Cardiac atrium fibroblast (primary cell): Measurements from ENCODE around the gene ZBTB7B. TPM values are rescaled to one million over a fixed set of nuclear protein-coding genes. Genes with fewer than 3 reads are reported as not detected.

Source experiments
- total RNA-seq: library from RNA; depleted of rRNA; stranded (reverse); fragments of >200 nt; gene quantifications from 2 replicates; pipeline ENCODE4 v1.2.3, GENCODE V29; 2015

ZBTB7B gene
- total RNA-seq = 13.9 and 16.8 TPM in 2 replicates

GRCh38 chr1:155002464-155003226 lies at the start of gene ZBTB7B:
ZBTB7B (plus strand) TSS chr1:155002802; CDS start chr1:155014661, 11,859 bp downstream.

GRCh38 chr1:154955718-154956543 lies 46.7 kb upstream of the ZBTB7B start, which contains the start of gene PBXIP1:
PBXIP1 (minus strand) TSS chr1:154956099; CDS start chr1:154953721, 2,378 bp downstream.

GRCh38 chr1:154961207-154962155 lies 41.1 kb upstream of the ZBTB7B start, which contains the start of gene PYGO2:
PYGO2 (minus strand) TSS chr1:154961782; CDS start chr1:154961576, 206 bp downstream.

GRCh38 chr1:154970631-154971340 lies 31.8 kb upstream of the ZBTB7B start, which contains the start of gene SHC1:
SHC1 (minus strand) TSS chr1:154970747; CDS start chr1:154970526, 221 bp downstream.

GRCh38 chr1:154974102-154974807 lies 28.3 kb upstream of the ZBTB7B start, which contains the start of gene CKS1B:
CKS1B (plus strand) TSS chr1:154974681; CDS start chr1:154974746, 65 bp downstream.

GRCh38 chr1:154982897-154983648 lies 19.5 kb upstream of the ZBTB7B start, which contains the start of gene FLAD1:
FLAD1 (plus strand) TSS chr1:154983344; CDS start chr1:154983695, 351 bp downstream.

GRCh38 chr1:154993572-154994268 lies 8.9 kb upstream of the ZBTB7B start, which contains the start of gene LENEP:
LENEP (plus strand) TSS chr1:154993586; CDS start chr1:154993608, 22 bp downstream.

GRCh38 chr1:155033524-155033923 lies 30.9 kb downstream of the ZBTB7B start, which contains the start of the genes DCST1 and DCST2:
DCST1 (plus strand) TSS chr1:155033824; CDS start chr1:155034037, 213 bp downstream.
DCST2 (minus strand) TSS chr1:155033781; CDS start chr1:155033701, 80 bp downstream.

GRCh38 chr1:155050560-155051341 lies 48.1 kb downstream of the ZBTB7B start, which contains the start of gene ADAM15:
ADAM15 (plus strand) TSS chr1:155051316; CDS start chr1:155051387, 71 bp downstream.

GRCh38 chr1:155063550-155064110 lies 61.0 kb downstream of the ZBTB7B start, which contains the start of gene EFNA4:
EFNA4 (plus strand) TSS chr1:155063740; CDS start chr1:155063824, 84 bp downstream.

Other genes with a start within 250 kb of the ZBTB7B start
- under 0.01 and 0.16 TPM in 2 replicates for gene KCNN3, start 132.5 kb upstream of the ZBTB7B start, total RNA-seq
- gene PMVK, start 66.1 kb upstream of the ZBTB7B start, total RNA-seq = 6.3 and 11.2 TPM in 2 replicates
- 56.7 and 64.0 TPM in 2 replicates for gene PBXIP1, start 46.7 kb upstream of the ZBTB7B start, total RNA-seq
- 7.8 and 10.7 TPM in 2 replicates for gene PYGO2, start 41.0 kb upstream of the ZBTB7B start, total RNA-seq
- gene SHC1, start 32.1 kb upstream of the ZBTB7B start, total RNA-seq = 311 and 372 TPM in 2 replicates
- gene CKS1B, start 28.1 kb upstream of the ZBTB7B start, total RNA-seq = 22.6 and 37.6 TPM in 2 replicates
- 19.6 and 24.9 TPM in 2 replicates for gene FLAD1, start 19.5 kb upstream of the ZBTB7B start, total RNA-seq
- gene LENEP, start 9.2 kb upstream of the ZBTB7B start, total RNA-seq = not detected in 2 replicates
- 0.18 TPM in 1 of 2 replicates, not detected in the other for gene DCST2, start 31.0 kb downstream of the ZBTB7B start, total RNA-seq
- gene DCST1, start 31.0 kb downstream of the ZBTB7B start, total RNA-seq = not detected in 2 replicates
- gene ADAM15, start 48.5 kb downstream of the ZBTB7B start, total RNA-seq = 125 and 162 TPM in 2 replicates
- 5.8 and 8.5 TPM in 2 replicates for gene EFNA4, start 60.9 kb downstream of the ZBTB7B start, total RNA-seq
- 0.90 and 2.8 TPM in 2 replicates for gene EFNA3, start 76.0 kb downstream of the ZBTB7B start, total RNA-seq
- 5.8 and 12.2 TPM in 2 replicates for gene EFNA1, start 125.1 kb downstream of the ZBTB7B start, total RNA-seq
- 36.6 and 43.5 TPM in 2 replicates for gene SLC50A1, start 133.1 kb downstream of the ZBTB7B start, total RNA-seq
- 26.9 and 50.1 TPM in 2 replicates for gene DPM3, start 137.7 kb downstream of the ZBTB7B start, total RNA-seq
- 139 and 169 TPM in 2 replicates for gene KRTCAP2, start 170.5 kb downstream of the ZBTB7B start, total RNA-seq
- gene TRIM46, start 171.0 kb downstream of the ZBTB7B start, total RNA-seq = 0.97 and 1.1 TPM in 2 replicates
- 11.9 and 14.7 TPM in 2 replicates for gene THBS3, start 205.1 kb downstream of the ZBTB7B start, total RNA-seq
- gene MTX1, start 205.9 kb downstream of the ZBTB7B start, total RNA-seq = 46.0 and 73.2 TPM in 2 replicates